GM13977 (cell line): ENCODE results near the gene SERPINB7.
"Not testable (repeated sequence)": the region's sequence is repeated elsewhere in the genome, so short reads cannot be mapped to it uniquely, and the experiment has no call there.

ENCODE experiments used
- DNase-seq: peaks from one replicate; pipeline ENCODE4 v3.0.0; 2012; ENCODE audit warnings: low spot score
- CTCF ChIP-seq: IDR thresholded peaks from 2 replicates; pipeline ENCODE4 v1.5.1; 2012; ENCODE audit warnings: mild to moderate bottlenecking, control low read depth; ENCODE audit not compliant: insufficient read depth; ENCODE audit errors: extremely low read depth, missing control alignments
- in situ Hi-C: fragments of 300-500 bp; cut with MboI; formaldehyde crosslinking; loops from one replicate; pipeline ENCODE4 v1.12.0; 2022; ENCODE audit warnings: low sequenced_read_pairs, low pct_unique_long_range_greater_than_20kb, mixed read lengths, inconsistent platforms; ENCODE audit not compliant: unreplicated experiment

The SERPINB7 gene

GRCh38 chr18:63747006-63747405 is 28.2 kb upstream of the SERPINB7 start:
- in situ Hi-C loops = no loop called here
- no peak for TF ChIP-seq CTCF
- no peak for DNase-seq

GRCh38 chr18:63749489-63749888 is 25.7 kb upstream of the SERPINB7 start:
- in situ Hi-C loops = no loop called here
- no peak for DNase-seq
- no peak for TF ChIP-seq CTCF

GRCh38 chr18:63752636-63753035 is 22.6 kb upstream of the SERPINB7 start:
- no peak for DNase-seq
- in situ Hi-C loops = no loop called here
- no peak for TF ChIP-seq CTCF

GRCh38 chr18:63753676-63754075 is 21.5 kb upstream of the SERPINB7 start:
- no peak for DNase-seq
- TF ChIP-seq CTCF = no peak
- in situ Hi-C loops = no loop called here

GRCh38 chr18:63757541-63757940 is 17.7 kb upstream of the SERPINB7 start:
- DNase-seq = no peak
- in situ Hi-C loops = no loop called here
- TF ChIP-seq CTCF = no peak

- TF ChIP-seq CTCF = no peak
- DNase-seq = no peak
- in situ Hi-C loops = no loop called here
These were observed 16.5 kb upstream of the SERPINB7 start for GRCh38 chr18:63758615-63759240.

- in situ Hi-C loops, DNase-seq: not testable (repeated sequence)
These were observed 15.4 kb upstream of the SERPINB7 start for GRCh38 chr18:63759786-63760185.
